ENCODE results near the gene MFGE8. TPM values are rescaled to one million over a fixed set of nuclear protein-coding genes. Genes with fewer than 3 reads are reported as not detected.
A peak's percentile ranks its signal among the peaks of the same experiment; 100 is the strongest.

MFGE8 gene
- total RNA-seq, 1 donor from 2014 or later = 513 TPM

DNA sequence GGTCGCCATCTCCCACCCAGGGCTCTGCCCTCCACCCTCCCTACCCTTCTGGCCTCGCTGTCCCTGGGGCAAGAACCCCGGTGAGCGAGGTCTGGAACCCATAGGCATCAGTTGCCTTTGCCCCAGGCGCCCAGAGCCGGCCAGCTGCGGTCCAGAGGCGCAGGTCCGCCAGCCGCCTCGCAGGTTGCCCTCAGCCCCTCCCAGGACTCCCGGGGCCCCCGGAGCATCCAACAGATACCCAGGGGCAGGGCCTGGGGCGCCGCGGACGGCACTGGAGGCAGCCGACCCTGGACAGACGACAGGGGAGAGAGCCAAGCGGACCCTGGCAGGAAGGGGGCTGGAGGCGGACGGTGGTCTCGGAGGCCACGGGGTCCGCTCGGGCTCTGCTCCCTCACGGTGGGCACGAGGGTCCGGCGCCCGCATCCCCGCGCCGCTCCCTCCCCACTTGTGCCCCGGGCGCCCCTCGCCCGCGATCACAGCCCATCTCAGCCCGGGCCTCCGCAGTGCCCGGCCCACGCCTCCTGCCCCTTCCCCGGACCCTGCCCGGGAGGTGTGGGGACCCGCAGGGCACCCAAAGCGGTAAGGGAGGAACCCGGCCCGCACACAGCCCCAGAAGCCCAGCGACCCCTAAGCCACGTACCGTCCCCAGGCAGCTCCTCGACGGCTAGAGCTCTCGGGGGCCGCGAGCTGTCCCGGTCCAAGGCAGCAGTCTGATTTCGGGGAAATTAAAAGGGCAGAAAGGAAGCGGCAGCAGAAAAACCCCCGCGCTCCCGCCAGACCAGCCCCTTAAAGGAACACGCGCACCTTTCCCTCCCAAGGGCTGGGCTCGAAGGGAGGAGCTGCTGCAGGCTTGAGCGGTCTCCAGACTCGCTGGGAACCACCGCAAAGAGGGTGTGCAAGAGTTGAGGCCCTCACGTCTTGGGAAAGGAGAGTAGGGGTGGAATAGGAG, 18.1 kb downstream of the MFGE8 start, which contains the start of gene HAPLN3:
TSS of gene HAPLN3 (minus strand) at position 726 of the 949 bp plus-strand sequence. CDS start 8,246 bp downstream, outside the sequence.
- intact Hi-C loops (cut with DNase I) = loop anchor here (5.0 kb wide), 1 partner anchor 282 kb away; no protein-coding TSS in a partner anchor
- Histone ChIP-seq H3K27ac (peak within 1 kb of the TSS; percentile 40), H3K4me1 (peaks cover 54% of the 10 kb centered on the region), H3K36me3 (no peaks in the 10 kb centered on the region), H3K9me3 (no peaks in the 10 kb centered on the region), H3K4me3 (peak within 1 kb of the TSS; percentile 53 to 54), H3K27me3 (no peaks in the 10 kb centered on the region)
- DNase-seq (ENCODE audit: extremely low spot score in 2 of 2) = no peak
- TF ChIP-seq POLR2A (IDR thresholded peaks at IDR 0.05) = no peak
- no peak for TF ChIP-seq POLR2AphosphoS5 (IDR thresholded peaks at IDR 0.05; ENCODE audit: insufficient read depth in 1 of 2, low read depth in 1 of 2)
- TF ChIP-seq, protein P1, sequence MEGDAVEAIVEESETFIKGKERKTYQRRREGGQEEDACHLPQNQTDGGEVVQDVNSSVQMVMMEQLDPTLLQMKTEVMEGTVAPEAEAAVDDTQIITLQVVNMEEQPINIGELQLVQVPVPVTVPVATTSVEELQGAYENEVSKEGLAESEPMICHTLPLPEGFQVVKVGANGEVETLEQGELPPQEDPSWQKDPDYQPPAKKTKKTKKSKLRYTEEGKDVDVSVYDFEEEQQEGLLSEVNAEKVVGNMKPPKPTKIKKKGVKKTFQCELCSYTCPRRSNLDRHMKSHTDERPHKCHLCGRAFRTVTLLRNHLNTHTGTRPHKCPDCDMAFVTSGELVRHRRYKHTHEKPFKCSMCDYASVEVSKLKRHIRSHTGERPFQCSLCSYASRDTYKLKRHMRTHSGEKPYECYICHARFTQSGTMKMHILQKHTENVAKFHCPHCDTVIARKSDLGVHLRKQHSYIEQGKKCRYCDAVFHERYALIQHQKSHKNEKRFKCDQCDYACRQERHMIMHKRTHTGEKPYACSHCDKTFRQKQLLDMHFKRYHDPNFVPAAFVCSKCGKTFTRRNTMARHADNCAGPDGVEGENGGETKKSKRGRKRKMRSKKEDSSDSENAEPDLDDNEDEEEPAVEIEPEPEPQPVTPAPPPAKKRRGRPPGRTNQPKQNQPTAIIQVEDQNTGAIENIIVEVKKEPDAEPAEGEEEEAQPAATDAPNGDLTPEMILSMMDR (IDR thresholded peaks at IDR 0.05) = no peak

DNA sequence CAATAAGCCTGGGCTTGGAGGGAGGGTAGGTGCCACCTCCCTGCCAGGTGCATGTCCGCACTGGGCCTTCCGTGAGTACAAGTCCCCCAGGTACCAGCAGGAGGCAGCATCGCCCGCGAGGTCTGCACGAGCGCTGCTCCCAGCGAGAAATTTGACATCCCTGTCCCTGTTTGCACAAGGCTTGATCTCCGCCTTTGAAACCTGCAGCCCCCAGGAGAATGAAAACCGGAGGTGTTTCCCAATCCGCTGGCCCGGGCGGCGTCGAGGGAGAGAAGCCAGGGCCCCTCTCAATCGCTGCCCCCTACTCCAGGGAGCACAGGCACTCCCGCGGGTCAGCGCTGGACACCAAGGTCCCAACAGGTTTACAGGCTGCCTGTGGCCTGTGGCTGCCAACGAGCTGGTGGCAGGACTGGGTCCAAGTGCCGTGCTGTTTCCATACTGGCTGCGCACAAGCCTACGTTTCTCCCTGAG, 18.8 kb downstream of the MFGE8 start:
- peak overlapping the region; percentile 53 to 54 for H3K4me3 ChIP-seq
- intact Hi-C loops (cut with DNase I) = loop anchor here (5.0 kb wide), 1 partner anchor 283 kb away; no protein-coding TSS in a partner anchor
- no peaks in the 10 kb centered on the region for H3K36me3 ChIP-seq
- H3K27ac ChIP-seq = no peak overlapping the region
- no peaks in the 10 kb centered on the region for H3K9me3 ChIP-seq
- TF ChIP-seq POLR2A (IDR thresholded peaks at IDR 0.05) = no peak
- TF ChIP-seq, protein P1 (IDR thresholded peaks at IDR 0.05) = peak; percentile 51 to 57 (median 57)
- TF ChIP-seq POLR2AphosphoS5 (IDR thresholded peaks at IDR 0.05; ENCODE audit: insufficient read depth in 1 of 2, low read depth in 1 of 2) = peak; percentile 10 to 22
- peaks cover 53% of the 10 kb centered on the region for H3K4me1 ChIP-seq
- no peak for DNase-seq (ENCODE audit: extremely low spot score in 2 of 2)
- no peaks in the 10 kb centered on the region for H3K27me3 ChIP-seq

DNA sequence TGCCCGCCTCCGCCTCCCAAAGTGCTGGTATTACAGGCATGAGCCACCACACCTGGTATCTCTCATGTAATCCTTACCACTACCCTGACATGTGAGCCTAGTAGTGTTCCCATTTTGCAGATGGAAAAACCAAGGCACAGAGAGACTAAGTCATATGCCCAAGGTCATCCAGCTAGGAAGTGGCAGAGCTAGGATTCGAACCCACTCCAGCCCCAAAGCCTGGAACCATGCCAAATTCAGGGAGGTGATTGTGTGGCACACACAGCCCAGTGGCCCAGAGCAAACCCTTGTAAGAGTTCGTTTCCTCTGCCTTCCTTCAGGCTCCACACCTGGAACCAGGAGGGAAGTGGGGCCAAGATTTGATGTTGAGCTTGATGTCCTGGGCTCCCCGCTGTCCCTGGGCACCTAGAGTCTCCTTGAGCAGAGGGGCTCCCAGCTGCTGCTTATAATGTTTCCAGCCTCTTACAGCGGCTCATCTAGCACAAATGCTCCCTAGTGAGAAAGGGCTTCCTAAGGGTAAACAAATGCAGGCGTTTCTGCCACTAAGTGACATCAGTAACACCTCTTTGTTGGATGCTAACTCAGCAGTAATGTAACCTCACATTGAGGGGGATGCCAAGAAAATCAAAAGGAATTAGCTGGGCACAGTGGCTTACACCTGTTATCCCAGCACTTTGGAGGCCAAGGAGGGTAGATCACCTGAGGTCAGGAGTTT, 21.5 kb downstream of the MFGE8 start:
- intact Hi-C loops (cut with DNase I) = loop anchor here (5.0 kb wide), 1 partner anchor 286 kb away; no protein-coding TSS in a partner anchor
- H3K27me3 ChIP-seq = no peaks in the 10 kb centered on the region
- no peaks in the 10 kb centered on the region for H3K36me3 ChIP-seq
- TF ChIP-seq, protein P1 (IDR thresholded peaks at IDR 0.05) = no peak
- TF ChIP-seq POLR2AphosphoS5 (IDR thresholded peaks at IDR 0.05; ENCODE audit: insufficient read depth in 1 of 2, low read depth in 1 of 2) (no peak), POLR2A (IDR thresholded peaks at IDR 0.05) (no peak)
- H3K4me3 ChIP-seq = no peak overlapping the region
- no peak overlapping the region for H3K27ac ChIP-seq
- H3K4me1 ChIP-seq = peaks cover 28% of the 10 kb centered on the region
- no peak for DNase-seq (ENCODE audit: extremely low spot score in 2 of 2)
- H3K9me3 ChIP-seq = no peaks in the 10 kb centered on the region

- Histone ChIP-seq H3K27me3 (no peaks in the 10 kb centered on the region), H3K9me3 (no peaks in the 10 kb centered on the region), H3K4me1 (peaks cover 16% of the 10 kb centered on the region), H3K27ac (no peak overlapping the region), H3K4me3 (no peak overlapping the region), H3K36me3 (no peaks in the 10 kb centered on the region)
- intact Hi-C loops (cut with DNase I) = loop anchor here (5.0 kb wide), 1 partner anchor 287 kb away; no protein-coding TSS in a partner anchor
- no peak for TF ChIP-seq POLR2AphosphoS5 (IDR thresholded peaks at IDR 0.05; ENCODE audit: insufficient read depth in 1 of 2, low read depth in 1 of 2)
- TF ChIP-seq POLR2A (IDR thresholded peaks at IDR 0.05) = no peak
- TF ChIP-seq, protein P1 (IDR thresholded peaks at IDR 0.05) = no peak
- no peak for DNase-seq (ENCODE audit: extremely low spot score in 2 of 2)
Observed at GRCh38 chr15:88890495-88890894, 22.7 kb downstream of the MFGE8 start.
